Mesendoderm (in vitro differentiated cells): ENCODE data around the gene TRIM9. TPM values are rescaled to one million over a fixed set of nuclear protein-coding genes. Genes with fewer than 3 reads are reported as not detected.

Experiments
- DNase-seq: peaks from one replicate; pipeline ENCODE4 v3.0.0; 2013
- H2AK5ac ChIP-seq: 2 replicates; pipeline ENCODE4 v1.6.1; 2013; ENCODE audit warnings: low read length, inconsistent platforms
- H2BK120ac ChIP-seq: 2 replicates; pipeline ENCODE4 v1.6.1; 2013; ENCODE audit warnings: low read depth, mild to moderate bottlenecking, low read length, moderate library complexity, mixed read lengths
- H2BK15ac ChIP-seq: replicated peaks from 2 replicates; pipeline ENCODE4 v1.6.1; 2013; ENCODE audit warnings: low read depth, mild to moderate bottlenecking, moderate library complexity
- H2BK5ac ChIP-seq: 2 replicates; pipeline ENCODE4 v1.6.1; 2013; ENCODE audit warnings: low read length, inconsistent platforms
- H3K18ac ChIP-seq: 2 replicates; pipeline ENCODE4 v1.6.1; 2013; ENCODE audit warnings: mild to moderate bottlenecking, low read length, mixed read lengths
- H3K23ac ChIP-seq: one replicate; pipeline ENCODE4 v1.6.1; 2013; ENCODE audit warnings: low read length
- H3K27ac ChIP-seq: 2 replicates; pipeline ENCODE4 v1.5.1; 2013; ENCODE audit warnings: low read depth, mild to moderate bottlenecking, inconsistent platforms, low read length, moderate library complexity
- H3K27me3 ChIP-seq: 2 replicates; pipeline ENCODE4 v1.6.1; 2013; ENCODE audit warnings: low read length, control low read depth, mild to moderate bottlenecking, inconsistent platforms; ENCODE audit not compliant: insufficient read depth, poor library complexity
- H3K36me3 ChIP-seq: 2 replicates; pipeline ENCODE4 v1.6.1; 2013; ENCODE audit warnings: low read length, inconsistent platforms; ENCODE audit not compliant: control insufficient read depth, insufficient read depth
- H3K4ac ChIP-seq: one replicate; pipeline ENCODE4 v1.6.1; 2013; ENCODE audit warnings: low read depth, mild to moderate bottlenecking, low read length, moderate library complexity
- H3K4me1 ChIP-seq: 2 replicates; pipeline ENCODE4 v1.6.1; 2013; ENCODE audit warnings: low read depth, low read length, inconsistent platforms; ENCODE audit not compliant: control insufficient read depth
- H3K4me2 ChIP-seq: 2 replicates; pipeline ENCODE4 v1.6.1; 2013; ENCODE audit warnings: low read length
- H3K4me3 ChIP-seq: 2 replicates; pipeline ENCODE4 v1.5.1; 2013; ENCODE audit warnings: mild to moderate bottlenecking, low read length
- H3K56ac ChIP-seq: one replicate; pipeline ENCODE4 v1.6.1; 2013; ENCODE audit warnings: low read length
- H3K79me1 ChIP-seq: 2 replicates; pipeline ENCODE4 v1.6.1; 2013; ENCODE audit warnings: low read length, inconsistent platforms
- H3K79me2 ChIP-seq: 2 replicates; pipeline ENCODE4 v1.6.1; 2013; ENCODE audit warnings: mild to moderate bottlenecking, low read length; ENCODE audit not compliant: control insufficient read depth, insufficient read depth
- H3K9ac ChIP-seq: 2 replicates; pipeline ENCODE4 v1.6.1; 2013; ENCODE audit warnings: low read length, inconsistent platforms
- H4K5ac ChIP-seq: one replicate; pipeline ENCODE4 v1.6.1; 2013; ENCODE audit warnings: low read length
- H4K8ac ChIP-seq: one replicate; pipeline ENCODE4 v1.6.1; 2013; ENCODE audit warnings: low read depth, mild to moderate bottlenecking, control low read depth, low read length, moderate library complexity
- WGBS: extraction: QIAGEN DNeasy Blood & Tissue Kit; methylation state at CpG from one replicate; pipeline ENCODE4 v1.1.7; 2013; ENCODE audit warnings: low lambda C conversion rate, missing lambda C conversion rate; ENCODE audit not compliant: insufficient coverage; ENCODE audit errors: extremely low coverage; 5-methylcytosine and 5-hydroxymethylcytosine counted together
- polyA plus RNA-seq, 2 experiments: library from polyadenylated mRNA; stranded (reverse); fragments of 200-250 nt; gene quantifications; one replicate each; pipeline ENCODE4 v1.2.3, GENCODE V29; 2013

TRIM9 gene
- polyA plus RNA-seq (2013, experiment 1 of 2): 0.59 TPM
- 0.56 TPM for polyA plus RNA-seq (2013, experiment 2 of 2)

- Histone ChIP-seq H3K79me1 (no peaks in the 10 kb centered on the region), H4K5ac (no peak within 1 kb of the TSS), H4K8ac (no peak within 1 kb of the TSS), H2BK15ac (no peak within 1 kb of the TSS), H3K9ac (peak within 1 kb of the TSS; percentile 53), H3K36me3 (no peaks in the 10 kb centered on the region), H3K4me2 (peak within 1 kb of the TSS; percentile 92), H3K27ac (peak within 1 kb of the TSS; percentile 46), H3K23ac (no peak within 1 kb of the TSS), H3K4ac (no peak within 1 kb of the TSS), H3K4me3 (peak within 1 kb of the TSS; percentile 65), H2AK5ac (no peak within 1 kb of the TSS), H2BK120ac (no peak within 1 kb of the TSS), H2BK5ac (no peak within 1 kb of the TSS), H3K79me2 (no peaks in the 10 kb centered on the region), H3K18ac (no peak within 1 kb of the TSS), H3K4me1 (peaks cover 2% of the 10 kb centered on the region), H3K56ac (peak within 1 kb of the TSS; percentile 87), H3K27me3 (peaks cover 6% of the 10 kb centered on the region)
- DNase-seq: peak; percentile 99
- no CpG with 5 or more reads among the region's 83 CpGs for WGBS
Observed at GRCh38 chr14:51094901-51095853, at the start of gene TRIM9. Gene TRIM9 (minus strand): TSS chr14:51095105. CDS start chr14:51094939, 166 bp downstream.

DNA sequence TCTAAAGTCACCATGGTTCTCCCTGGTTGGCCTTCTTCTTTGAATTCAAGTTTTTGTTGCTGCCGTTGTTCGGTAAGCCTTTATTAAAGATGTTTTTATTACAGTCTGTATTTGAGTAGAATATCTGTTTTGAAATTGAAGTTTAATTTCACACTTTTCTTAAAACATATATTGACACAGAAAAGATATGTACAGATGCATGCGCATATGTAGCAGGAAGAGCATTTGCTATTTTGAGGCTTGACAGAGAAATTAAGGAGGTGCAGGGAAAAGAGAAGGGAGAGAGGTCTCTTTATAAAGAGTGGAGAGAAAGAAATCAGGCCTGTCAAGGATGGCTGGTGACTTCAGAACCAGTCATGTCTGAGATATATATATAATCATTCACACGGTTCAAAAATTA lies 46.0 kb upstream of the TRIM9 start:
- H2BK15ac ChIP-seq: no peak overlapping the region
- no peaks in the 10 kb centered on the region for H3K36me3 ChIP-seq
- no peaks in the 10 kb centered on the region for H3K27me3 ChIP-seq
- no peak overlapping the region for H3K9ac ChIP-seq
- no peaks in the 10 kb centered on the region for H3K79me1 ChIP-seq
- no CpG with 5 or more reads among the region's 4 CpGs for WGBS
- H2BK5ac ChIP-seq: no peak overlapping the region
- no peak overlapping the region for H4K5ac ChIP-seq
- no peak overlapping the region for H4K8ac ChIP-seq
- H2AK5ac ChIP-seq: no peak overlapping the region
- H3K4ac ChIP-seq: no peak overlapping the region
- no peak for DNase-seq
- H3K79me2 ChIP-seq: no peaks in the 10 kb centered on the region
- no peak overlapping the region for H3K18ac ChIP-seq
- H2BK120ac ChIP-seq: no peak overlapping the region
- no peaks in the 10 kb centered on the region for H3K4me1 ChIP-seq
- H3K4me2 ChIP-seq: no peak overlapping the region
- H3K27ac ChIP-seq: no peak overlapping the region
- H3K4me3 ChIP-seq: no peak overlapping the region
- H3K56ac ChIP-seq: no peak overlapping the region
- H3K23ac ChIP-seq: no peak overlapping the region

DNA sequence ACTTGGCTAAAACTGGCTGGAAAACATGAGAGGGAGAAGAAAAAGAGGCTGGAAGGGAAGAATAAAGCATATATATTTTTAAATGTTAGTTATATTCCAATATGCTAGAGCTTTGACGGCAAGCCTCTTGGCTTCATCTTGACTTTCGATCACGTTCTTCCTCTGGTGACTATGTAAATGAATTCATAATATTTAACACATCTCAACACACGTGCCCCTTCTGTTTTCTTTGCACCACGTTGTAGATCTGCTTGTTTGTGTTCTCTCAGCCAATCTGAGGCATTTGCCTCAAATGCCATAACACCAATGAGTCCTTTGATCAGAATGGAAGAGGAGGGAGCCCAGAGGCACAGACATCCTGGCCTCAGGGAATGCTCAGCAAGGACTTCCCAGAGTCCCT lies 45.4 kb upstream of the TRIM9 start:
- no peak overlapping the region for H3K4me3 ChIP-seq

DNA sequence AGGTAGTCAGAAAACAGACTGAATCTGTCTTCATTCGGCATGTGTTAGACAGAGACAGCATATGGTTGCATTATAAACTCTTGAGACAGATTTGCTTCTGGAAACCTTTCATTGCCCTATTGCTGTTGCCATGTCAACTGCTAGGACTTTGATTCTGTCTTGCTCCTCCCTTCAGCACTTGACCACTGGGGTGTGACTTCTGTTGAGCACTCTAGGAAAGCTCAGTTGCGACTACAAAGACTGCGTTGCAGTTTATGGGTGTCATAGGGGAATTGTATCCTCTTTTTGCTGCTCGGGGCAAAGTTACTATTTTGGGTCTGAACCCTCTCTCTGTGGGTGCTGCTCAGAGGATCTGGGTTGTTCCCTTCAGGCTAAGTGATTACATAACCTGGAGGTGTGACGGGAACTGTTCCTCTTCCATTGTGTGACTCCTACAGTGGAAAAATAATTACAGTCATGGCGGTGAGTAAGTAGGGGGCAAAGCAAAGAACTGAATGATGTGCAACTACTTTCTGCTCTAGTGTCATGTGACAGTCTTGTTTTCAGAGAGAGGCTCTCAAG lies 44.3 kb upstream of the TRIM9 start:
- Histone ChIP-seq H3K4me1 (no peaks in the 10 kb centered on the region), H4K5ac (no peak overlapping the region), H3K4me3 (no peak overlapping the region), H3K4me2 (no peak overlapping the region), H3K4ac (no peak overlapping the region), H2BK5ac (no peak overlapping the region), H3K56ac (no peak overlapping the region), H2BK120ac (no peak overlapping the region), H2AK5ac (no peak overlapping the region), H3K23ac (no peak overlapping the region), H3K18ac (no peak overlapping the region), H3K27me3 (no peaks in the 10 kb centered on the region), H3K36me3 (no peaks in the 10 kb centered on the region), H3K27ac (no peak overlapping the region), H3K9ac (no peak overlapping the region), H2BK15ac (no peak overlapping the region), H3K79me1 (no peaks in the 10 kb centered on the region), H3K79me2 (no peaks in the 10 kb centered on the region), H4K8ac (no peak overlapping the region)
- DNase-seq: no peak
- WGBS: no CpG with 5 or more reads among the region's 6 CpGs

More for the DNA sequence above, 45.4 kb upstream of the TRIM9 start:
- Histone ChIP-seq H3K4ac (no peak overlapping the region), H2BK120ac (no peak overlapping the region), H3K79me2 (no peaks in the 10 kb centered on the region), H3K56ac (no peak overlapping the region), H3K4me2 (no peak overlapping the region), H2BK5ac (no peak overlapping the region), H3K18ac (no peak overlapping the region), H3K27ac (no peak overlapping the region), H4K8ac (no peak overlapping the region), H4K5ac (no peak overlapping the region), H3K4me1 (no peaks in the 10 kb centered on the region), H3K27me3 (no peaks in the 10 kb centered on the region), H3K23ac (no peak overlapping the region), H3K79me1 (no peaks in the 10 kb centered on the region), H3K36me3 (no peaks in the 10 kb centered on the region), H2BK15ac (no peak overlapping the region), H3K9ac (no peak overlapping the region), H2AK5ac (no peak overlapping the region)
- WGBS: no CpG with 5 or more reads among the region's 5 CpGs
- DNase-seq: no peak

DNA sequence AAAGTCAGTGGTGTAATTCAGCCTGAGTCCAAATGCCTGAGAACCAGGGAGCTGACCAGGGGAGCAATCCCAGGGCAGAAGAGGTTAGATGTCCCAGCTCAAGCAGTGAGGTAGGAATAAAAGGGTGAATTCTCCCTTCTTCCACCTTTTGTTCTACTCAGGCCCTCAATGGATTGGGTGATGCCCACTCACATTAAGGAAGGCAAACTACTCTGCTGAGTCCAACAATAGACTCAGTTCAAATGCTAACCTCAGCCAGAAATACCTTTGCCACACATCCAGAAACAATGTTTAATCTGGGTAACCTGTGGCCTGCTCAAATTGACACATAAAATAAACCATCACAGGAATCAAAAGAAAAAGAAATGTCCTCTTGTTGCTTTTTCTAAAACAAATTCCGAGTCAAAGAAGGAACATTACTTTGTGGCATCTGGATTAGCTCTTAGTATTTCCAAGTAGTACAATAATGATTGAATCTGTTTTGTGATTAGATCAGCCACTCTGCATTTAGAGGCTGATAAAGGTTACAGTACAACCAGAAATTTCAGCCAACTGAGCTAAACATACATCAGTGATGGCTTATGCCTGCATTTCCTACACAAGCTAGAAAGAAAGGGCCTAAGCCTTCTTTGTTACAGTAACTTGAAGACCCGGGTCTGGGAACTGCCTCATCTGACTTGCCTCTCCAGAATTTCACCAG lies 43.6 kb upstream of the TRIM9 start:
- H3K4me1 ChIP-seq: no peaks in the 10 kb centered on the region
- H2BK15ac ChIP-seq: no peak overlapping the region

More for the DNA sequence above, 43.6 kb upstream of the TRIM9 start:
- Histone ChIP-seq H4K5ac (no peak overlapping the region), H3K27ac (no peak overlapping the region), H2BK5ac (no peak overlapping the region), H3K79me2 (no peaks in the 10 kb centered on the region), H2AK5ac (no peak overlapping the region), H3K36me3 (no peaks in the 10 kb centered on the region), H4K8ac (no peak overlapping the region), H3K27me3 (no peaks in the 10 kb centered on the region), H3K56ac (no peak overlapping the region), H3K9ac (no peak overlapping the region), H2BK120ac (no peak overlapping the region), H3K4ac (no peak overlapping the region), H3K4me2 (no peak overlapping the region), H3K23ac (no peak overlapping the region), H3K18ac (no peak overlapping the region), H3K79me1 (no peaks in the 10 kb centered on the region), H3K4me3 (no peak overlapping the region)
- no CpG with 5 or more reads among the region's 2 CpGs for WGBS
- DNase-seq: no peak
